Coronary artery (tissue), 2 donors: Measurements from ENCODE around the gene RGSL1.

ENCODE experiments used
- DNase-seq: peaks from one replicate; pipeline ENCODE4 v3.0.0-alpha.2; 2017; ENCODE audit warnings: low spot score
- H3K27ac ChIP-seq, 2 donors: fragments of 200-600 bp; sonication (generic); one replicate each; pipeline ENCODE4 v1.5.1; 2016 to 2019
- H3K4me3 ChIP-seq: fragments of 200-600 bp; sonication (generic); 2 replicates; pipeline ENCODE4 v1.5.1; 2016; ENCODE audit warnings: mild to moderate bottlenecking, moderate library complexity
- CTCF ChIP-seq: fragments of 200-600 bp; sonication (generic); IDR thresholded peaks from one replicate; pipeline ENCODE4 v1.5.1; 2019; ENCODE audit warnings: antibody characterized with exemption

RGSL1 gene

GRCh38 chr1:182602935-182603645, 153.1 kb downstream of the RGSL1 start:
- peak overlapping the region in 1 of 2 donors; percentile 82 for H3K27ac ChIP-seq
- DNase-seq = no peak
- TF ChIP-seq CTCF = no peak
- H3K4me3 ChIP-seq = peak overlapping the region; percentile 79

- TF ChIP-seq CTCF = no peak
- DNase-seq = no peak
- H3K27ac ChIP-seq = peak overlapping the region in 1 of 2 donors; percentile 82
- peak overlapping the region; percentile 79 for H3K4me3 ChIP-seq
These were observed 153.8 kb downstream of the RGSL1 start for GRCh38 chr1:182603646-182604174.

DNA sequence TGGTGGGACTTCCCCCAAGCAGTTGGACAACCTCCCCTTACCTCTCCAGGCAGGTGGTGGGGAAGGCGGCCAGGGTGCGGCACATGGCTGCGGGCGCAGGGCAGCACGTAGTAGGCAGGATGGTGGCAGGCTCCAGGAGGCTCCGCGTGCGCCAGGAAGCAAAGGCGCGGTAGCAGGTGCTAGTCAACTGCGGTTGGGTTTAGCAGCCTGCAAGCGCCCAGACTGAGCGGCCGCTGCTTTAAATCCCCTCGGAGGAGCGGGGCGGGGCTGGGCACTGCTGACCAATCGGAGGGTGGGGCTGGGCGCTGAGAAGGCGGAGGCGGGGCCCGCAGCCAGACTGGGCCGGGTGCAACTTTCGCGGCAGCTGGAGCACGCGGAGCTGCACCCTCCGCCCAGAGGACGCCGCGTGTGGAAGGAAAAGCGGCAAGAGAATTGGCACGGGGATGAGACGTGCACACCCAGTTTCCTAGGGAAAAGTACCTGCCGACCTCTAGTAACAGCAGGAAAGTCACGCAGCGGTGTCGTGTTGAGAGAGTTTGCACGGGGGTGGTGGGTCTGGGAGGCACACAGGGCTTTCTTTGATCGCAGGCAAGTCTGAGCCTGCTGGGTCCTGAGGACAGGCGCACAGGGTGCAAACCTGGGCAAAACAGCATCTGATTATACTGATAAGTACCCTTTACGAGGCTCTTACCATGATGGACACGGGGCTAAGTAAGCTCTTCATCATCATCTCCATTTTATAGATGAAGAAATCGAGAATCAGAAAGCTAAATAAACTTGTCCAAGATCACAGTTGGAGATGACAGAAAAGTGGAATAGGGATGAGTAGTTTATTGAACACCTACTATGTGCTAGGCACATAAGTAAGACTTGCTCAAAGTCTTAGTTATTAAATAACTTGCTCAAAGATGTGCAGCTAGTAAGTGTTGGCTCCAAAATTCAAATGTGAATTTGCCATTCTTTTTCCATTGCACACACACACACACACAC, 154.5 kb downstream of the RGSL1 start, which contains the start of gene RGS16:
Gene RGS16, minus strand, starts transcription at position 215 of the 990 bp plus-strand sequence. Its CDS starts 130 bp downstream, at position 85.
- H3K27ac ChIP-seq = peak within 1 kb of the TSS in 1 of 2 donors; percentile 82
- no peak for TF ChIP-seq CTCF
- peak within 1 kb of the TSS; percentile 79 for H3K4me3 ChIP-seq
- peak; percentile 94 for DNase-seq

GRCh38 chr1:182607566-182607965, 157.6 kb downstream of the RGSL1 start:
- Histone ChIP-seq H3K27ac (no peak overlapping the region), H3K4me3 (no peak overlapping the region)
- no peak for DNase-seq
- no peak for TF ChIP-seq CTCF

GRCh38 chr1:182608236-182608635, 158.3 kb downstream of the RGSL1 start:
- no peak for DNase-seq
- H3K27ac ChIP-seq = no peak overlapping the region
- TF ChIP-seq CTCF = no peak
- H3K4me3 ChIP-seq = no peak overlapping the region

GRCh38 chr1:182608845-182609610, 159.1 kb downstream of the RGSL1 start:
- TF ChIP-seq CTCF = no peak
- no peak for DNase-seq
- Histone ChIP-seq H3K27ac (no peak overlapping the region), H3K4me3 (no peak overlapping the region)
